Effector CD8-positive, alpha-beta T cell (primary cell): ENCODE data around the gene TGM4.
A peak's percentile ranks its signal among the peaks of the same experiment; 100 is the strongest.
"Not testable (repeated sequence)": the region's sequence is repeated elsewhere in the genome, so short reads cannot be mapped to it uniquely, and the experiment has no call there.

Experiments
- DNase-seq: peaks from one replicate; lab custom pipeline; 2025; lab: John Stamatoyannopoulos, UW
- total RNA-seq, 4 experiments: gene quantifications; one replicate each; lab custom pipeline; 2026; lab: John Stamatoyannopoulos, UW

Gene TGM4
- 0 reads per million in 4 experiments for total RNA-seq

GRCh38 chr3:44874308-44874707, at the start of gene TGM4:
Gene TGM4, plus strand, starts transcription at chr3:44874608. Its CDS starts 71 bp downstream, at chr3:44874679.
- no peak for DNase-seq

- DNase-seq: no peak
Measured at GRCh38 chr3:44825264-44825925, 49.0 kb upstream of the TGM4 start.

DNA sequence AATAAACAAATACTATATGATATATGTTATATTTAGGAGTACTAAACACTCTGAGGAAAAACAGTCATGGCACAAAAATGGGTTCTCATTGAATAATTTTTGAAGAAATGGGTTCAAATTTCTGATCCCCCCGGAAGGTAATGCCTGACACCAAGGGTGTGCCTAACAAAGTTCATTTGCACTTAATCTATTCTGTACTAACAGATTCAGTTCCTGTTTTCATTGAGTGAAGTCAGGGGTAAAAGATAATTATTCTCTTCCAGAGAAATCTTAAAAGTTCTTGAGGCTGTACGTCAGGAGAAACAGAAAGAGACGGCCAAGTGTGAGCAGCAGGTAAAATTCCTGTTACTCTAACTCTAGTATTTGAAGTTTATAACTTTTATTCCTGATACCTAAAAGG, 47.2 kb upstream of the TGM4 start:
- no peak for DNase-seq

DNA sequence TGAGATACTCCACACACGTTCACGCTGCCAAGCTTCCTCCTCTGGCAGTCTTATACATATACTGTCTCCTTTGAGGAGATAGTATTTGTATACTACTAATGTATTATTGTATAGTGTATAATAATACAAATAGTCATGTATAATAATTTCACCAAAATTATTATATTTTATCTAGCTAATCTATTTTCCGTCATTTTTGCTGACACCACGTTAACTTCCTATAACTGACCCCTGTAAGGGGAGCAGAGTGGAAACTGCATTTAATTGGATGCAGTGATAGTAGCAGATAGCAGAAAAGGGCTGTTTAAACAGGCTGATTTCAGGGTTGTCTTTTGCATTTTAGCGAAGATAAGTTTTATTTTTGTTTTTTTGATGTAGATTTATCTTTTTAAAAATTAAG, 43.2 kb upstream of the TGM4 start:
- no peak for DNase-seq

- no peak for DNase-seq
Measured at GRCh38 chr3:44832032-44832431, 42.4 kb upstream of the TGM4 start.

DNA sequence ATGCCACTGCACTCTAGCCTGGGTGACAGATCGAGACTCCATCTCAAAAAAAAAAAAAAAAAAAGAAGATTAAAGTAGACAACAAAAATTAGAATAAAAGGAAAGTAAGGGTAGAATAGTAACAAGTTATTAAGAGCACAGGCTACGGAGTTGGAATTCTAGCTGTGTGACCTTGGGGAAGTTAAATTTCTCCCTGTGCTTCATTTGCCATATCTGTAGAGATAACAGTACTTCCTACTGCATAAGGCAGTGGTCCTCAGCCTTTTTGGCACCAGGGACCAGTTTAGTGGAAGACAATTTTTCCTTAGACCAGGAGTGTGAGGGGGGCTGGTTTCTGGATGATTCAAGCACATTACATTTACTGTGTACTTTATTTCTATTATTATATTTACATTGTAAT, 41.4 kb upstream of the TGM4 start:
- no peak for DNase-seq

DNA sequence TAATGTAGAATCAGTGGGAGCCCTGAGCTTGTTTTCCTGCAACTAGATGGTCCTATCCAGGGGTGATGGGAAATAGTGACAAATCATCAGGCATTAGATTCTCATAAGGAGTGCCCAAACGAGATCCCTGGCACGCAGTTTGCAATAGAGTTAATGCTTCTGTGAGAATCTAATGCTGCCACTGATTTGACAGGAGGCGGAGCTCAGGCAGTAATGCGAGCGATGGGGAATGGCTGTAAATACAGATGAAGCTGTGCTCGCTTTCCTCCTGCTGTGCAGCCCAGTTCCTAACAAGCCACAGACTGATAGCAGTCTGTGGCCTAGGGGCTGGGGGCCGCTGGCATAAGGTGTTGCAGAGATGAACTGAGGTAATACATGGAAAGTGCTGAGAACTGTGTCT, 41.0 kb upstream of the TGM4 start:
- DNase-seq: no peak

DNA sequence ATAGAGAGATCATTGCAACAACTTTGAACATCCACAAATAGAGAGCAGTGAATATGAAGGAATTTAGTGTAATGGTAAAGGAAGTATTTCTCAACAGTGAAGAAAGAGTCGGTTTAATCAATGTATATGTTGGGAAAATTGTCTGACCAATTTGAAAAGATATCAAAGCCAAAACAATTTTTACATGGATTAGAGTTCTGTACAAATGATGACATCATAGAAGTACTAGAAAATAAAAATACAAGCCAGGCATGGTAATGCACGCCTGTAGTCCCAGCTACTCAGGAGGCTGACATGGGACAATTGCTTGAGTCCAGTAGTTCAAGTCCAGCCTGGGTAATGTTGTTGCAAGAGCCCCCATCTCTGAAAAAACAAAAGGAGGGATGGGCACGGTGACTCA, 38.7 kb upstream of the TGM4 start:
- DNase-seq: no peak

DNA sequence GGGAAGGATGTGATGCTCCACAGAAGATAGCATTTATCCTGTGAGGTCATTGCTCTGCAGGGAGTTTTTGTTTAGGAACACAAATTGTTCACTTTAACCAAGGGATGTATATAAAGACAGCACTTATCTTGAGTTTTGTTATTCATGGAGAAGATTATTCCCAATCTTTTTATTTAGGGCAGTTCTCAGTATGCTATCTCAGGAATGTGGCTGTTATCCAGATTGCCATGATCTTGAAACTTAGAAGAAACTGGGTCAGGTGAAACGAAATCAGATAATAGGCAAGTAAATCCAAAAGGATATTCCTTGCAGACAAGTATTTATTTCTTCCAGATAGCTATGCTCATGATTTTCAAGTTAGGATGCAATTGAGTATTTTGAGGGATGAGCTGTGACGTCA, 32.0 kb upstream of the TGM4 start:
- DNase-seq: no peak

DNA sequence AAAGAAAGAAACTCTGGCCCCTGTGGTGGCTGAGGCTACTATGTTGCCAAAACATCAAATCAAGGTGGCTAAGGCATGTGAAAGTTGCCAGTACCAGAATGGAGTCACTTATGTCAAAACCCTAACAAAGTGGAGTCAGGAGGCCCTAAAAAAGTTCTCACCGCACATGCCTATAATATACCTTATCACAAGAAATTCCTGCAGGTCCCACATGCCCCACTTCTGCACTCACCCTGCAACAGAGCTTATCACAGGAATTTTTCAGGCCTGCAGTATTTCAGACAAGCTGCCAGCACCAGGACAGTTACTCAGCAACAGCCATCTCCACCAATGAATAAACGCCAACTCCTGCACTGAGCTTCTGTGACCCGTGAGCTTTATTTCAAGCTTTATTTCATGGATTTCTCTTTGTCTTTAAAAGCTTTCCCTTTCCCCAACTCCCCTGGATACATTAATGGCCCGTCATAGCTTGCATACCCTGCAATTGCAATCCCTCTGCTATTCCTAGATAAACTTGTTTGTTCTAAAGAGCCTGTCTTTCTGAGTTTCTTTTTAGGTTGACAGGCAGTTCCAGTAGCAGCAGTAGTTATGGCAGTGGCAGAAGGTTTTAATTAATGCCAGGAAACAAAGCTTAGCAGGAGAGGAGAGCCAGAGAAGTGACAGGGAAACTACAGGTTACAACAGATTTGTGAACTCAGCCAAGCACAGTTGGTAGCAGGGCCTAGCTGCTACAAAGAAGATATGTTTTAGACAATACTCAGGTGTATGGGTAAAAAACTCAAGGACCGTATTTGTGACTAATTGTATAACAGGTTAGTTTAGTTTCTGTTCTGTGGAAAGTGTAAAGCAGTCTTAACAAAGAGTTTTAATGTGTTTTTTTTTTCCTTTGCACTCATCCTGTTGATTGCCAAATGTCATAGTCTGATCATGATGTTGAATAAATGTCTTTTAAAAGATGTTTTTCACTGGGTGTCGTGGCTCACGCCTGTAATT, 28.6 kb upstream of the TGM4 start:
- DNase-seq: no peak

DNA sequence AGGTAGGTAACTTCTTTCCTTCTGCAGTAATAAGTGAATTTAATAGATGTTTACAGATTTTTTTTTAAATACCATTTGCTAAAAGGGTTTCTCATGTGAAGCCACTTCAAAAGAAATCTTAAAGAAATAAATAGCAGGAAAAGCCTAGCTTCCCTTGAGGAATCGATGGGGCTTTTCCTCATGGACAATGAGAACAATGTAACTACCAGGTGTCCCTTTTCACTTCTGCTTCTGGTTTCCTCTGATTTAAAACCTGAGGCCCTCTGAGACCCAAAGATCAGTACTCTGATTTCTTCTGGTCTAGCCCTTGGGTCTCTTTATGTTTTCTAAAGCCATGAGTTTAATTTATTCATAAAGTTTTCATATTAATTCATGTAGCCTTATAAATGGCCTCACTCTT, 25.8 kb upstream of the TGM4 start:
- DNase-seq: no peak

DNA sequence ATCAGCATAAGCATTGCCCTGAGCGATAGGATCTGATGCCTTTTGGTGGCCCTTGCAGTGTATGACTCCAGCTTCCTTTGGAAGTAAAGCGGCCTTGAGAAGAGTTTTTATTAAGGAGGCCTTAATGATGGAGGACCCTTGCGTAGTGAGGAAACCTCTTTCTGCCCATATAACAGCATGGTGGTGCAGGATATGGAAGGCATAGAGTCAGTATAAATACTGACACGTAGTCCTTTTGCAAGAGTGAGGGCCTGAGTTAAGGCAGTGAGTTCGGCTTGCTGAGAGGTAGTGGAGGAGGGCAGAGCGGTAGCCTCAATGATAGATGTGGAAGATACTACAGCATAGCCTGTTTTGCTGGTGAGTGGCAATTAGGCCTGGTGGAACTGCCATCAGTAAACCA, 17.7 kb upstream of the TGM4 start:
- DNase-seq: not testable (repeated sequence)

- no peak for DNase-seq
Measured at GRCh38 chr3:44860117-44860516, 14.3 kb upstream of the TGM4 start.

- DNase-seq: peak; percentile 79
Measured at GRCh38 chr3:44861412-44862225, 12.8 kb upstream of the TGM4 start, which contains the start of gene TMEM42. Gene TMEM42, plus strand, starts transcription at chr3:44861912. Its CDS starts 13 bp downstream, at chr3:44861925.

GRCh38 chr3:44862226-44862637, 12.2 kb upstream of the TGM4 start:
- DNase-seq: no peak

GRCh38 chr3:44865272-44866035, 9.0 kb upstream of the TGM4 start:
- no peak for DNase-seq

DNA sequence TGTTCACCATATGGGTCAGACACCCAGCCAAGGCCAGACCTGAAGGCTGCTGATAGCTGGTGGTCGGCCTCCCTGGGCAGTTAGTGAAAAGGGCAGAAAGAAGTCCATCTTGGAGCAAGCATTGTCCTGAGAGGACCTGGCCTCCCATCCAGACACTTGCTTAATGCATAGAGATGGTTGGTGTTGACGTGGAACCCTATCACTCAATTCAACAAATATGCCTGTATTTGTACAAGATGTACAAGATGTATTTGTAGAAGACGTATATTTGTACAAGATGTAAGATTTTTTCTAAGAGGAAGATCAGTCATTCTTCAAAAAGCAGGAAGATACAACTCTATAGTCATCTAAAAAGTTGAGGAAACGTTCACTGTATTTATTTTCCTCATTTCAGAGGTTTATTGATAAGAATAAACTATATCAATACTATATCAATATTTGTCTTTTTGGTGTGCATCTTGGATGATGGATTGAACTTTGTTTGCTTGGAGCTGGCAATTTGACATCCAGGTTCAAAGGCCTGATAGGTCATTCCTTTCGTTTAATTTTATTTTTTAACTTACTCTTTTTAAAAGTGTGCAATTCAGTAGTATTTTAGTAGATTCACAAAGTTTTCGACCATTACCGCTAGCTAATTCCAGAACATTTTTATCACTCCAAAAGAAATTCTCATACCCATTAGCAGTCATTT, 6.8 kb upstream of the TGM4 start:
- DNase-seq: no peak

- no peak for DNase-seq
Measured at GRCh38 chr3:44870375-44871061, 3.9 kb upstream of the TGM4 start.

DNA sequence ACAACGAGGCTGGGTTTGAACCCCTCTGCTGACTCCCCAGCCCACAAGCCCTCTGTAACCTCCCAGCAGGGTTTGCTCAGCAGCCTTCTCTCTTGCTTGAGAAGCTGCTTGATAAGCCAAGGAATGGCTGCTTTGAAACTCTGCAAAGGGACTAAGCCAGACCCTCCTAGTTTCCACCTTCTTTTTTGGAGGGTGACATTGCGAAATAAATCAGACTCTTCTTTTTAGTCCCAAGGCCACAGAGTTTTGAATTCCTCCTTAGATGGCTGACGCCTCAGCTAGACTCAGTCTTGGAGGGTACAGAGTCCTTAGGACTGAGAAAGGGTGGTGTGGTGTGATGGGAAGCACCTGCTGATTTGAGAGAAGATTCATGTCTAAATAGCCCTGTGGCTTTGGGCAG, 1.2 kb downstream of the TGM4 start:
- DNase-seq: no peak

- DNase-seq: no peak
Measured at GRCh38 chr3:44877333-44877732, 2.9 kb downstream of the TGM4 start.
